Mononuclear cell (primary cell): ENCODE data around the gene MTA2. TPM values are rescaled to one million over a fixed set of nuclear protein-coding genes. Genes with fewer than 3 reads are reported as not detected.
A peak's percentile ranks its signal among the peaks of the same experiment; 100 is the strongest.
"Not testable (repeated sequence)": the region's sequence is repeated elsewhere in the genome, so short reads cannot be mapped to it uniquely, and the experiment has no call there.

Source experiments
- H3K27me3 ChIP-seq: 2 replicates; pipeline ENCODE4 v1.6.0; 2011; ENCODE audit warnings: low read length, control low read depth; ENCODE audit not compliant: insufficient read depth
- H3K4me1 ChIP-seq: 2 replicates; pipeline ENCODE4 v1.5.1; 2011; ENCODE audit warnings: mild to moderate bottlenecking, low read length, control low read depth; ENCODE audit not compliant: insufficient read depth
- H3K4me3 ChIP-seq: 2 replicates; pipeline ENCODE4 v1.5.1; 2011; ENCODE audit warnings: mild to moderate bottlenecking, low read length, moderate library complexity
- H3K9me3 ChIP-seq: 2 replicates; pipeline ENCODE4 v1.5.1; 2011; ENCODE audit warnings: low read depth, mild to moderate bottlenecking, control low read depth, low read length
- total RNA-seq: library from RNA; depleted of rRNA; stranded (reverse); fragments of >200 nt; gene quantifications from one replicate; pipeline ENCODE4 v1.2.3, GENCODE V29; 2012

The MTA2 gene
- total RNA-seq, 1 donor, result 102 TPM

GRCh38 chr11:62554387-62555167, 47.1 kb downstream of the MTA2 start:
- Histone ChIP-seq H3K4me1 (peaks cover 97% of the 10 kb centered on the region), H3K9me3 (no peaks in the 10 kb centered on the region), H3K4me3 (no peak overlapping the region), H3K27me3 (no peaks in the 10 kb centered on the region)

GRCh38 chr11:62553839-62554361, 47.8 kb downstream of the MTA2 start:
- Histone ChIP-seq H3K4me3 (no peak overlapping the region), H3K4me1 (peaks cover 90% of the 10 kb centered on the region), H3K27me3 (no peaks in the 10 kb centered on the region), H3K9me3 (no peaks in the 10 kb centered on the region)

GRCh38 chr11:62553080-62553838, 48.4 kb downstream of the MTA2 start:
- H3K4me3 ChIP-seq, result no peak overlapping the region

GRCh38 chr11:62552485-62553079, 49.1 kb downstream of the MTA2 start:
- Histone ChIP-seq H3K9me3 (no peaks in the 10 kb centered on the region), H3K27me3 (no peaks in the 10 kb centered on the region), H3K4me3 (no peak overlapping the region), H3K4me1 (peaks cover 82% of the 10 kb centered on the region)

More at GRCh38 chr11:62553080-62553838, 48.4 kb downstream of the MTA2 start:
- Histone ChIP-seq H3K4me1 (peaks cover 84% of the 10 kb centered on the region), H3K27me3 (no peaks in the 10 kb centered on the region), H3K9me3 (no peaks in the 10 kb centered on the region)

GRCh38 chr11:62550478-62550877, 51.2 kb downstream of the MTA2 start:
- not testable (repeated sequence) for H3K4me3 ChIP-seq, H3K27me3 ChIP-seq, H3K9me3 ChIP-seq
- peaks cover 69% of the 10 kb centered on the region for H3K4me1 ChIP-seq

DNA sequence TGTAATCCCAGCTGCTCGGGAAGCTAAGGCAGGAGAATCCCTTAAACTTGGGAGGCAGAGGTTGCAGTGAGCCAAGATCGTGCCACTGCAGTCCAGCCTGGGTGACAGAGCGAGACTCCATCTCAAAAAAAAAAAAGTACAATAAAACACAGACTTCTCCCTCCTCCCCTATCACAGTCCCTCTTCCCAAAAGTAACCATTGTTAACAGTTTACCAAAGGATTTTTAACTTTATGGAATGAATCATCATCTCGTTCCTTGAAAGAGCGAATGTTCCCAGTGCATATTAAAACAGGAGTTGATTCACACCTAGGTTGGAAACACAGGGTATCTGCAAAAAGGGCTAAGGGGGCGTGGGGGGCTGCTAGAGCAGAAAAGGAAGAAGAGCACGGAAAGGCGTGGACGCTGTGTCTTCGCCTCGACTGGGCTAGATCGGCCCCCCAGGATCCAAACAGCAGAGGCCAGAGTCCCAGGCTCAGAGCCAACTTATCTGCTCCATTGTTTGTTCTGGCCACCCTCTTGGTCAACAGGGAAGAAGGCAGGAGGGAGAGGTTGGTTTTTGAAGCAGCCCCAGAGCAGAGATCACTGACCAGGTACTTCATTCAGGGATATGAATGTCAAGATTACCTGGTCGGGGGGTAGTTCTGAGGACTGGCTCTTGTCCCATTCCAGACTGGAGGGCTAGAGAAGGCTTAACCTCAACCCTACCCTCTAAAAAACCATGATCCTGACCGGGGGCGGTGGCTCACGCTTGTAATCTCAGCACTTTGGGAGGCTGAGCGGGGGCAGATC, 52.9 kb downstream of the MTA2 start:
- peaks cover 63% of the 10 kb centered on the region for H3K4me1 ChIP-seq
- no peaks in the 10 kb centered on the region for H3K9me3 ChIP-seq
- no peak overlapping the region for H3K4me3 ChIP-seq
- H3K27me3 ChIP-seq, result no peaks in the 10 kb centered on the region

DNA sequence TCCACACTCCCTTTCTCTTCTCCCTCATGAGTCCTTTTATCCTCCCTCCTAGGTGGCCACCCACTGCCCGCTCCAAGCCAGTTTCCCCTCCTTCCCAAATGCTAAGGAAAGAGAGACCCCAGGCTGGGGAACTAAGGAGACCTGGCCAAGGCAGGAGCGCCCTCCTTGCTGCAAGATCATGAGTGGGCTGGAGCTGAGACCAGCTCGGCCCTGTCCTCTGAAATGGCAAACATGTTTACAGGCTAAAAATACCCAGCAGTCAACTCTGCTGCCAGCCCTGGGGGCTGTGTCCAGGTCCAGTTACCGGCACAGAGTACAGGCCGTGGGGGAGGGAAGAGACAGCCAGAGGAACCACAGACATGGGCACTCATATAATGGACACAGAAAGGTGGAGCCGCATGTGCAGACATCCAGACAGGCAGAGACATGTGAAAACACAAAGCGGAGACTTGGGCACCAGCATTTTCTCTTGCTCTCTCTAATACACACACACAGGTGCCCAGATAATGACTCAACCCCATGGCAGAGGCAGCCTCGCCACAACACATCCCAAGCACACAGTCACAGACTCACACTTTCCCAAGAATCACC, 53.9 kb downstream of the MTA2 start:
- no peak overlapping the region for H3K4me3 ChIP-seq
- peaks cover 63% of the 10 kb centered on the region for H3K4me1 ChIP-seq

GRCh38 chr11:62546929-62547625, 54.6 kb downstream of the MTA2 start:
- H3K4me3 ChIP-seq, result peak overlapping the region; percentile 89
- H3K27me3 ChIP-seq, result no peaks in the 10 kb centered on the region
- peaks cover 63% of the 10 kb centered on the region for H3K4me1 ChIP-seq
- H3K9me3 ChIP-seq, result no peaks in the 10 kb centered on the region

More for the DNA sequence above, 53.9 kb downstream of the MTA2 start:
- H3K27me3 ChIP-seq, result no peaks in the 10 kb centered on the region
- H3K9me3 ChIP-seq, result no peaks in the 10 kb centered on the region

GRCh38 chr11:62546244-62546928, 55.3 kb downstream of the MTA2 start, which contains the start of gene AHNAK:
AHNAK (minus strand) TSS chr11:62546806; CDS start chr11:62536098, 10,708 bp downstream.
- H3K4me1 ChIP-seq, result peaks cover 63% of the 10 kb centered on the region
- H3K27me3 ChIP-seq, result no peaks in the 10 kb centered on the region
- no peaks in the 10 kb centered on the region for H3K9me3 ChIP-seq
- peak within 1 kb of the TSS; percentile 89 for H3K4me3 ChIP-seq

GRCh38 chr11:62545437-62546243, 56.0 kb downstream of the MTA2 start:
- Histone ChIP-seq H3K27me3 (no peaks in the 10 kb centered on the region), H3K4me3 (peak overlapping the region; percentile 89), H3K9me3 (no peaks in the 10 kb centered on the region), H3K4me1 (peaks cover 63% of the 10 kb centered on the region)

- Histone ChIP-seq H3K4me3 (peak overlapping the region; percentile 89), H3K27me3 (no peaks in the 10 kb centered on the region), H3K9me3 (no peaks in the 10 kb centered on the region), H3K4me1 (peaks cover 64% of the 10 kb centered on the region)
Measured at GRCh38 chr11:62544581-62545436, 56.9 kb downstream of the MTA2 start.
